ENCODE data around the gene TNFRSF14. TPM values are rescaled to one million over a fixed set of nuclear protein-coding genes. Genes with fewer than 3 reads are reported as not detected.

Gene TNFRSF14
- total and polyA plus RNA-seq, 2 experiments from 2014 or later = 7.8 to 13.3 TPM

DNA sequence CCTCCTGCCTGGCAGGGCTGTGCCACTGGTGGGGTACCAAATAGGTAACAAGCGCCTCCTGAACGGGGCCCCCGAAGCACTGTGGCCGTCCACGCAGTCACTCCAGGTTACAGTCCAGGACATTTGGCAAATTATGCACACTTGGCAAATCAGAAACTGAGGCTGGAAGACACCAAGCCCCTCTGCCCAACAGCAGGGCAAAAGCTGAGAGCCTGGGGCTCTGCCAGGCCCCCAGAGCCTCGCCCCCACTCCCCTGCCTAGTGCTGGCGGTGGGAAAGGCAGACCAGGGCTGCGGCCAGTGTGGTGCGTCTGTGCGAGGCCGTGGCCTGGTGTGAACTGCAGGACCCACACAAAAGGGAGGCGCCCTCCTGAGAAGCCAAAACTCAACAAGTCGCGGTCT, 39.2 kb upstream of the TNFRSF14 start:
- no peak for DNase-seq
- H3K9me2 ChIP-seq (ENCODE audit: insufficient read depth) = no peaks in the 10 kb centered on the region
- no peak overlapping the region for H3K4me2 ChIP-seq (ENCODE audit: unreplicated experiment)
- no peaks in the 10 kb centered on the region for H3K27me3 ChIP-seq (replicated peaks; ENCODE audit: insufficient read depth)
- no peak for TF ChIP-seq EZH2 (IDR thresholded peaks at IDR 0.05; ENCODE audit: insufficient read depth, poor library complexity, severe bottlenecking)
- TF ChIP-seq EZH2phosphoT487 (IDR thresholded peaks at IDR 0.05; ENCODE audit: insufficient read depth, low read depth) = no peak
- no peaks in the 10 kb centered on the region for H3F3A ChIP-seq (ENCODE audit: insufficient read depth)
- no peak overlapping the region for H3K9ac ChIP-seq
- H2AFZ ChIP-seq = no peak overlapping the region
- no peak overlapping the region for H3K4me3 ChIP-seq
- no peaks in the 10 kb centered on the region; the same call in 1 of the 2 replicates for H3K36me3 ChIP-seq (ENCODE audit: low read depth)
- H3K79me2 ChIP-seq (ENCODE audit: insufficient read depth) = peaks cover 12% of the 10 kb centered on the region; the same call in 1 of the 2 replicates
- H3K27ac ChIP-seq = no peak overlapping the region
- H3K4me1 ChIP-seq (ENCODE audit: insufficient read depth) = no peaks in the 10 kb centered on the region
- in situ Hi-C loops (cut with MboI) = loop anchor here (25.0 kb wide), 1 partner anchor 330 kb away; the partner anchor contains the start of gene FAAP20
- no peaks in the 10 kb centered on the region for H4K20me1 ChIP-seq (ENCODE audit: insufficient read depth)
- 93 to 94% methylated on average over 14 of the region's 14 CpGs for WGBS, 2 experiments (ENCODE audit: low coverage in 1 of 2, low lambda C conversion rate in 2 of 2, missing lambda C conversion rate in 2 of 2)
- no peaks in the 10 kb centered on the region for H3K9me3 ChIP-seq (ENCODE audit: low read depth)

DNA sequence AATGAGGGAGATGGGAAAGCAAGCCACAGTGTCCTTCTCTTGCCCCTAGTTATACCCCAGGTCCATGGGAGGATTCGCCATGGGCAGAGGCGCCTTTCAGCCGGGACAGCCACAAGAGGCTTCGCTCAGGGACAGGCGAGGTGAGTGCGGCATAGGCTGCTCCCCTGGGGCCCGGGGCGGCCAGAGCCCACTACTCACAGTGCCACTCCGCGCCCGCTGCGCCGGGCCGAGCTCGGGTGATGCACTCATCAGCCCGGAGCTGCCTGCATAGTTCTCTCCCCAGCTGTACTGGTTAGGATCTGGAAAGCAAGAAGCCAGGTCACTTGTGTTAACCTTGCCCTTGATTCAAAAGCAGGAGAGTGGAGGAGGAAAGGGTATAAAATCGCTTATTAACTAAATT, 38.2 kb upstream of the TNFRSF14 start:
- no peak overlapping the region for H3K4me3 ChIP-seq
- no peak for DNase-seq
- no peaks in the 10 kb centered on the region for H3F3A ChIP-seq (ENCODE audit: insufficient read depth)
- no peak overlapping the region for H3K4me2 ChIP-seq (ENCODE audit: unreplicated experiment)
- H2AFZ ChIP-seq = no peak overlapping the region
- TF ChIP-seq EZH2phosphoT487 (IDR thresholded peaks at IDR 0.05; ENCODE audit: insufficient read depth, low read depth) (no peak), EZH2 (IDR thresholded peaks at IDR 0.05; ENCODE audit: insufficient read depth, poor library complexity, severe bottlenecking) (no peak)
- no peaks in the 10 kb centered on the region for H3K27me3 ChIP-seq (replicated peaks; ENCODE audit: insufficient read depth)
- H3K9me2 ChIP-seq (ENCODE audit: insufficient read depth) = no peaks in the 10 kb centered on the region
- 96 to 99% methylated on average over 16 to 17 of the region's 17 CpGs for WGBS, 2 experiments (ENCODE audit: low coverage in 1 of 2, low lambda C conversion rate in 2 of 2, missing lambda C conversion rate in 2 of 2)
- in situ Hi-C loops (cut with MboI) = loop anchor here (25.0 kb wide), 1 partner anchor 331 kb away; the partner anchor contains the start of gene FAAP20
- no peaks in the 10 kb centered on the region; the same call in 1 of the 2 replicates for H3K36me3 ChIP-seq (ENCODE audit: low read depth)
- no peaks in the 10 kb centered on the region for H4K20me1 ChIP-seq (ENCODE audit: insufficient read depth)
- H3K79me2 ChIP-seq (ENCODE audit: insufficient read depth) = peaks cover 23% of the 10 kb centered on the region
- H3K9me3 ChIP-seq (ENCODE audit: low read depth) = no peaks in the 10 kb centered on the region
- no peaks in the 10 kb centered on the region for H3K4me1 ChIP-seq (ENCODE audit: insufficient read depth)
- H3K27ac ChIP-seq = no peak overlapping the region
- no peak overlapping the region for H3K9ac ChIP-seq

DNA sequence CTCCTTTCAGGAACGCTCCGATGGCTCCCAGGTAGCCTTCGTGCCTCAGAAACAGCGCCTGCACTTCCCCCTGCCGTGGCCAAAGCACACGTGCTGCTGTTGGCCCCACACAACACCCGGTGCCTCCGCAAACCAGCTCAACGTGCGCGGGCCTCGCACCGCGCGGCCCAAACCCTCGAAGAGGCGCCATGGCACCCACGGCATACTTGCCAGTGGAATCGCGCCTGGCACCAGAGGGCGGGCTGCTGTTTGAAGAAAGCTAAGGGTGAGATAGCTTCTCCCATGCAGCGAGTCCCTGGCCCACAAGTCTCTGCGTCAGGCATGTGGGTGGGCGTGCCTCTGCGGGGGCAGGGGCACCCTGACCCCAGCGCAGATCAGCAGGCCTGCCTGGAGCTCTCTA, 37.6 kb upstream of the TNFRSF14 start:
- Histone ChIP-seq H3K27me3 (replicated peaks; ENCODE audit: insufficient read depth) (no peaks in the 10 kb centered on the region), H3K27ac (no peak overlapping the region), H3K36me3 (ENCODE audit: low read depth) (no peaks in the 10 kb centered on the region; the same call in 1 of the 2 replicates), H3K4me3 (no peak overlapping the region), H3K4me2 (ENCODE audit: unreplicated experiment) (no peak overlapping the region), H3K9me3 (ENCODE audit: low read depth) (no peaks in the 10 kb centered on the region), H3F3A (ENCODE audit: insufficient read depth) (no peaks in the 10 kb centered on the region), H2AFZ (no peak overlapping the region), H3K9me2 (ENCODE audit: insufficient read depth) (no peaks in the 10 kb centered on the region), H3K9ac (no peak overlapping the region), H3K79me2 (ENCODE audit: insufficient read depth) (peaks cover 28% of the 10 kb centered on the region), H4K20me1 (ENCODE audit: insufficient read depth) (no peaks in the 10 kb centered on the region), H3K4me1 (ENCODE audit: insufficient read depth) (0 out of 2 replicates have a peak, but pooled peaks cover 4% of the 10 kb centered on the region)
- no peak for TF ChIP-seq EZH2 (IDR thresholded peaks at IDR 0.05; ENCODE audit: insufficient read depth, poor library complexity, severe bottlenecking)
- TF ChIP-seq EZH2phosphoT487 (IDR thresholded peaks at IDR 0.05; ENCODE audit: insufficient read depth, low read depth) = no peak
- in situ Hi-C loops (cut with MboI) = loop anchor here (25.0 kb wide), 1 partner anchor 331 kb away; the partner anchor contains the start of gene FAAP20
- WGBS, 2 experiments (ENCODE audit: low coverage in 1 of 2, low lambda C conversion rate in 2 of 2, missing lambda C conversion rate in 2 of 2) = 95 to 98% methylated on average over 18 to 26 of the region's 26 CpGs
- DNase-seq = no peak

DNA sequence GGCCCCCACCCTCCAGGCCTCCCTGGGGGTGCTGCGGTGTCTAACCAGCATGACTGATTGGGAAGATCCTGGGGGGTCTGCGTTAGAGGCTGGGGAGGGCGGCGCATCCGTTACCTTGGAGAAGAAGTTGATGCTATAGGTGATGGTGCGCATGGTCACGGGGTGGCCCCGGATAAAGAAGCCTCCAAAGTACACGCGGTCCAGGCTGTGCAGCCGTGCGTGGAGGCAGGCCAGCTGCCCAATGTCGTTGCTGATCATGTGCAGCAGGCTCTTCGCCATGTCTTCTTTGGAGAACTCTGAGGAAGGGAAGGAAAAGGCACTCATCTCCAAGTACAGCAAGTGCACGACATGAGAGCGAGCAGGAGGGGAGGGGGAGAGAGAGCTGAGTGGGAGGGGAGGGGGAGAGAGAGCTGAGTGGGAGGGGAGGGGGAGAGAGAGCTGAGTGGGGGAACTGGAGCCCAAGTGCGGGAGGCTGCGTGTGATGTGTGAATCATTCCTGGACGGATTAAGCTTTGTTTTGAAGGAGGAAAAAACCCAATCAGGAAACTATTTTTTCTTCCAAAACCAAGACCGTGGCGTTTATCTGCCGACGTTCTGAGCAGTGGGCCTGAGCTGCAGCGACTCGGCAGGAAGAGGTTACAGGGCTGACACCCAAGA, 37.0 kb upstream of the TNFRSF14 start:
- Histone ChIP-seq H3K9me2 (ENCODE audit: insufficient read depth) (no peaks in the 10 kb centered on the region), H3K27ac (no peak overlapping the region), H3K9ac (no peak overlapping the region), H3K4me2 (ENCODE audit: unreplicated experiment) (no peak overlapping the region), H3K36me3 (ENCODE audit: low read depth) (no peaks in the 10 kb centered on the region; the same call in 1 of the 2 replicates), H4K20me1 (ENCODE audit: insufficient read depth) (no peaks in the 10 kb centered on the region), H3K9me3 (ENCODE audit: low read depth) (no peaks in the 10 kb centered on the region), H2AFZ (no peak overlapping the region), H3K27me3 (replicated peaks; ENCODE audit: insufficient read depth) (no peaks in the 10 kb centered on the region), H3K4me1 (ENCODE audit: insufficient read depth) (0 out of 2 replicates have a peak, but pooled peaks cover 4% of the 10 kb centered on the region), H3K4me3 (no peak overlapping the region), H3F3A (ENCODE audit: insufficient read depth) (no peaks in the 10 kb centered on the region), H3K79me2 (ENCODE audit: insufficient read depth) (peaks cover 34% of the 10 kb centered on the region)
- WGBS, 2 experiments (ENCODE audit: low coverage in 1 of 2, low lambda C conversion rate in 2 of 2, missing lambda C conversion rate in 2 of 2) = 89 to 91% methylated on average over 15 to 25 of the region's 25 CpGs
- no peak for DNase-seq
- no peak for TF ChIP-seq EZH2phosphoT487 (IDR thresholded peaks at IDR 0.05; ENCODE audit: insufficient read depth, low read depth)
- no peak for TF ChIP-seq EZH2 (IDR thresholded peaks at IDR 0.05; ENCODE audit: insufficient read depth, poor library complexity, severe bottlenecking)
- in situ Hi-C loops (cut with MboI) = loop anchor here (25.0 kb wide), 1 partner anchor 332 kb away; the partner anchor contains the start of gene FAAP20
